ENCODE data around the gene CYP39A1.

DNA sequence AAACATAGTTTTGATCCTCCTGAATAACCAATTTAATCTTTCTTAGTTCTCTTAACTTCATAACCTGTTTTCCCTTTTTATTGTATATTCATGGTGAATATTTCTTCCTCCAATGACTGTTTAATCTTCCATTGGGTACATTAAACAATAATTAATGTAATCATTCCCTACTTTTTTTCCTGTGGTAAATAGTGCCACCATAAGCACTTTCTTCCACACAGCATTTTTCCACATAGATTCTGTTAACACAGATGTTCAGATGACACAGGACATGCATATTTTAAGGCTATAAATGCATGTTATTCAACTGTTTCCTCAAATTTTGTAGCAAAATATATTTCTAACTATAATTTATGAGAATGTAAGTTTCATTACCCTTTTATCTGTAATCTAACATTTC, 61.9 kb downstream of the CYP39A1 start:
- TF ChIP-seq POLR2AphosphoS5 (IDR thresholded peaks at IDR 0.05; ENCODE audit: low read depth, low read length): no peak
- no peak for TF ChIP-seq TAF1 (IDR thresholded peaks at IDR 0.05; ENCODE audit: borderline replicate concordance, low read depth, low read length)

Data from GM12892 (cell line).